GM23338 (cell line): ENCODE measurements around the gene CHRDL1.

Experiments used
- CREB1 ChIP-seq: fragments of 250-450 bp; sonication (Bioruptor Pico); IDR thresholded peaks from 2 replicates; pipeline ENCODE4 v1.5.0; 2020; ENCODE audit warnings: low read depth, mild to moderate bottlenecking, moderate library complexity
- CTCF ChIP-seq, 2 experiments: fragments of 200-600 bp in 1 of 2; sonication (generic) in 1 of 2; conservative IDR thresholded peaks; 2 replicates each; pipeline versions ENCODE4 v1.5.1 to v1.6.1; 2016 to 2017; ENCODE audit warnings: antibody characterized with exemption in 2 of 2, low read depth in 2 of 2, mild to moderate bottlenecking in 2 of 2, moderate library complexity in 1 of 2
- ETS1 ChIP-seq: IDR thresholded peaks from 2 replicates; pipeline ENCODE4 v1.6.1; 2016; ENCODE audit warnings: antibody characterized with exemption
- EZH2 ChIP-seq: fragments of 200-600 bp; sonication (generic); IDR thresholded peaks from one replicate; pipeline ENCODE4 v1.8.0; 2017; ENCODE audit warnings: antibody characterized with exemption, mild to moderate bottlenecking, low read depth; ENCODE audit not compliant: unreplicated experiment
- EZH2phosphoT487 ChIP-seq: fragments of 200-600 bp; sonication (generic); IDR thresholded peaks from one replicate; pipeline ENCODE4 v1.8.1; 2018; ENCODE audit warnings: antibody characterized with exemption; ENCODE audit not compliant: unreplicated experiment
- JUNB ChIP-seq: IDR thresholded peaks from one replicate; pipeline ENCODE4 v1.6.1; 2016; ENCODE audit warnings: antibody characterized with exemption; ENCODE audit not compliant: unreplicated experiment
- NANOG ChIP-seq: IDR thresholded peaks from 2 replicates; pipeline ENCODE4 v1.6.1; 2016; ENCODE audit warnings: antibody characterized with exemption, borderline replicate concordance
- POLR2AphosphoS5 ChIP-seq: IDR thresholded peaks from 2 replicates; pipeline ENCODE4 v1.6.1; 2016; ENCODE audit warnings: antibody characterized with exemption, low read depth
- REST ChIP-seq: IDR thresholded peaks from one replicate; pipeline ENCODE4 v1.6.1; 2018; ENCODE audit warnings: antibody characterized with exemption; ENCODE audit not compliant: unreplicated experiment
- STAT1 ChIP-seq: IDR thresholded peaks from one replicate; pipeline ENCODE4 v1.6.1; 2016; ENCODE audit warnings: antibody characterized with exemption; ENCODE audit not compliant: unreplicated experiment
- ZNF462 ChIP-seq: fragments of 250-450 bp; sonication (Bioruptor Pico); IDR thresholded peaks from 2 replicates; pipeline ENCODE4 v1.5.0; 2020; ENCODE audit warnings: mild to moderate bottlenecking, moderate library complexity

GRCh38 chrX:110786486-110786885 lies 9.1 kb downstream of the CHRDL1 start:
- TF ChIP-seq CTCF (conservative IDR thresholded peaks at IDR 0.05; ENCODE audit: low read depth in 2 of 2) (no peak), JUNB (no peak), REST (no peak), EZH2phosphoT487 (no peak), POLR2AphosphoS5 (no peak), EZH2 (no peak), ETS1 (no peak), CREB1 (CRISPR knock-in tag) (no peak), NANOG (no peak), STAT1 (no peak), ZNF462 (CRISPR knock-in tag) (no peak)
